ENCODE data around the gene OLAH.

The OLAH gene

GRCh38 chr10:15106352-15107013 is 62.7 kb downstream of the OLAH start:
- peak; percentile 64 for DNase-seq (ENCODE audit: low spot score)
- ChIA-PET POLR2A (ENCODE audit: low non-redundant PET) (no interaction called here), CTCF (interaction anchor here (0.5 to 1.0 kb wide), 7 partner anchors 11 to 1344 kb away, joined by 3 to 9 read pairs (median 3); partner anchors contain the start of genes CDNF, HSPA14 and MSANTD7)

GRCh38 chr10:15112657-15113056 is 68.9 kb downstream of the OLAH start:
- ChIA-PET POLR2A (ENCODE audit: low non-redundant PET) (interaction anchor here (0.7 kb wide), 1 partner anchor 153 kb away, joined by 10 read pairs; no protein-coding TSS in a partner anchor), CTCF (no interaction called here)
- no peak for TF ChIP-seq CTCF (conservative IDR thresholded peaks at IDR 0.05; ENCODE audit: low read depth)
- no peak for DNase-seq (ENCODE audit: low spot score)
- H3K27ac ChIP-seq = no peak overlapping the region

More at GRCh38 chr10:15106352-15107013, 62.7 kb downstream of the OLAH start:
- TF ChIP-seq CTCF (conservative IDR thresholded peaks at IDR 0.05; ENCODE audit: low read depth) = peak; percentile 88
- no peak overlapping the region for H3K27ac ChIP-seq

- no peak for DNase-seq (ENCODE audit: low spot score)
- POLR2A ChIA-PET (ENCODE audit: low non-redundant PET) = interaction anchor here (0.7 kb wide), 1 partner anchor 210 kb away, joined by 9 read pairs; no protein-coding TSS in a partner anchor
- CTCF ChIA-PET = no interaction called here
- no peak overlapping the region for H3K27ac ChIP-seq
- TF ChIP-seq CTCF (conservative IDR thresholded peaks at IDR 0.05; ENCODE audit: low read depth) = no peak
Observed at GRCh38 chr10:15113766-15114165, 70.0 kb downstream of the OLAH start.

GRCh38 chr10:15116225-15116624 is 72.5 kb downstream of the OLAH start:
- DNase-seq (ENCODE audit: low spot score) = no peak
- no peak overlapping the region for H3K27ac ChIP-seq
- ChIA-PET CTCF (interaction anchor here (0.6 kb wide), 1 partner anchor 34 kb away, joined by 3 read pairs; no protein-coding TSS in a partner anchor), POLR2A (ENCODE audit: low non-redundant PET) (no interaction called here)
- TF ChIP-seq CTCF (conservative IDR thresholded peaks at IDR 0.05; ENCODE audit: low read depth) = no peak

GRCh38 chr10:15118615-15119014 is 74.9 kb downstream of the OLAH start:
- POLR2A ChIA-PET (ENCODE audit: low non-redundant PET) = no interaction called here
- no peak for DNase-seq (ENCODE audit: low spot score)
- no peak overlapping the region for H3K27ac ChIP-seq
- CTCF ChIA-PET = no interaction called here
- no peak for TF ChIP-seq CTCF (conservative IDR thresholded peaks at IDR 0.05; ENCODE audit: low read depth)

GRCh38 chr10:15120523-15120922 is 76.8 kb downstream of the OLAH start:
- TF ChIP-seq CTCF (conservative IDR thresholded peaks at IDR 0.05; ENCODE audit: low read depth) = no peak
- peak; percentile 78 for DNase-seq (ENCODE audit: low spot score)
- H3K27ac ChIP-seq = no peak overlapping the region; the same call in 1 of the 2 replicates
- POLR2A ChIA-PET (ENCODE audit: low non-redundant PET) = no interaction called here
- CTCF ChIA-PET = interaction anchor here (1.2 kb wide), 1 partner anchor 14 kb away, joined by 3 read pairs; no protein-coding TSS in a partner anchor
